ENCODE results near the gene RUBCN. TPM values are rescaled to one million over a fixed set of nuclear protein-coding genes. Genes with fewer than 3 reads are reported as not detected.
A peak's percentile ranks its signal among the peaks of the same experiment; 100 is the strongest.

Gene RUBCN
- total RNA-seq, result 5.1 and 9.0 TPM in 2 replicates

DNA sequence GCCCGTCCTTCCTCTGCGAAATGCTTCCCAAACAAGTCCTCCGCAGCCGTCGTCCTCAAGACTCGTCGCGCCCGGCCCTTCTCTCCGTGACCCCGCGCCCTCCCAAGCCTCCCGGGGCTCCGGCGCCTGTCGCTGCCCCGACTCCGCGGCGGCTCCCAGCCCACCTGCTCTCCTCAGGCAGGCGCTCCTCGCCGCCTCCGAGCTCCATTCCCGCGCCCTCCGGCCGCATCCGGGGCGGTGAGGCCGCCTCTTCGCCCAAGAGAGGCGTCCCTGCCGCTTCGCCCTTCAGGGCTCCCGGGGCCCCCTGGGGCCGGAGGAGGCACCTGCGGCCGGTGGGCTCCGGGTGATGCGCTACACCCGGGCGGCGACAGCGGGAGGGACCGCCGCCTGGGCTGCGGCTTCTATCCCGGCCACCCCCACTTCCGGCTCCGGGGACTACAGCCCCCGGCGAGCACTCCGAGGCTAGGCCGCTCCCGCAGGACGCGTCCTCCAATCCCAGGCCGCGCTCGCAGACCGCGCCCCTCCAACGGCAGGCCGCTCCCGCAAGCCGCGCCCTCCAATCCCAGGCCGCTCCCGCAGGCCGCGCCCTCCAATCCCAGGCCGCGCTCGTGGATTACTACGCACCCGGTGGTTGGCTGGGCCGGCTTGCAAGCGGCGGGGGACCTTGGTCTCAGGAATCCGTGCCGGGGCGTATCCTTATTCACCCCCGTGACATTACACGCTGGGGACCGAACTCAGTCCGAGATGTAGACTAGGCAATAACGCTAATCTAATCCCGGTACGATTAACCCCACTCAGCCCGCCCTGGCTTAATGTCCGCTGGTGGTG lies at the start of gene RUBCN:
RUBCN (minus strand) TSS at position 414 of the 828 bp plus-strand sequence; CDS start at position 229, 185 bp downstream.
- peak; percentile 86 to 96 for DNase-seq (ENCODE audit: low read depth in 2 of 2)

- DNase-seq (ENCODE audit: low read depth in 2 of 2), result no peak
Measured at GRCh38 chr3:197784019-197784585, 47.4 kb upstream of the RUBCN start.

DNA sequence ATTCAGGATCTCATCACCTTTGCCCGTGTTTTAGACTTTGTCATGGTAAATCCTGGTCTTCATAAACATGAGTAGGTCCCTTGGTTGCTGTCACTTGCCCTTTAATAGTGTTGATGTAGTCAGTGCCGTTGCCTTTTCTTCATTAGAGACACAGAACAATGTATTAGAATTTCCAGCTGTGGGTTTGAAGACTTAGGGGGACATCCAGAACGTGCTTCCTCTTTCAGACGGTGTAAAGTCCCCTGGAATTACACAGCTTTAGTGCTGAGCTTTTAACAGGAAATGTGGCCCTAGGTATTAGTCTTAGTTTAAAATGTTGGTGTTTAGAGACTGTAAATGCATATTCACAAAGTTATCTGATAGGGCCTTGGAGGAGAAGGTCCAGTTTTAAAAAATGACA lies 45.5 kb upstream of the RUBCN start:
- DNase-seq (ENCODE audit: low read depth in 2 of 2), result no peak

- DNase-seq (ENCODE audit: low read depth in 2 of 2), result no peak
Measured at GRCh38 chr3:197775317-197775716, 38.6 kb upstream of the RUBCN start.

DNA sequence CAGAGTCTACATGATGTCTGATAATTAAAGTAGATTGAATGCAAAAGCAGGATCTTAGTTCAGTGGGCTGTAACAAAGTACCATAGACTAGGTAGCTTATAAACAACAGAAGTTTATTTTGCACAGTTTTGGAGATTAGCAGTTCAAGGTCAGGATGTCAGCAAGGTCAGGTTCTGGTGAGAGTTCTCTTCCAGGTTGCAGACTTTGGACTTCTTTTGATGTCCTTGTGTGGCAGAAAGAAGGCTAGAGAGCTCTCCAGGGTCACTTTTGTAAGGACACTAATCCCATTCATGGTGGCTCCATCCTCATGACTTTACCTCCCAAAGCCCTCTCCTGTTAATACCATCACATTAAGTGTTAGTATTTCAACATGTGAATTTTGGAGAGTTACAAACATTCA lies 25.1 kb upstream of the RUBCN start:
- no peak for DNase-seq (ENCODE audit: low read depth in 2 of 2)

DNA sequence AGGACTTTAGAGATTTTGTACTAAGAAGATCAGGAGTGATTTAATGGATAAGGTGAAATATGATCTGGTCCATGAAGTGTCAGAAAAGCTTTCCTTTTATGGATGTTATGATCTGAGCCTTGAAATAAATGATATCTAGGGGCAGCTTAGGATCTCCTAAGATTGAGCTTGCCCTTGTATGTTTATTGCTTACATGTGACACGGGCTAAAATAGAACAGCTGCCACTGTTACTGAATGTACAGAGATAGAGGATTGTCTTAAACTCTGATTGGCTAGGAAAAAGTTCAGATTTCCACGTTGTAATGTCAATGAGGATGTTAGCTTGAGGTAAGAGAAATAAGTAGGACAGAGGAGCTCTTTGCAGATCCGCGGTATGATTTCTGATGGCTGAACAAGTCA lies 21.8 kb upstream of the RUBCN start:
- no peak for DNase-seq (ENCODE audit: low read depth in 2 of 2)

DNA sequence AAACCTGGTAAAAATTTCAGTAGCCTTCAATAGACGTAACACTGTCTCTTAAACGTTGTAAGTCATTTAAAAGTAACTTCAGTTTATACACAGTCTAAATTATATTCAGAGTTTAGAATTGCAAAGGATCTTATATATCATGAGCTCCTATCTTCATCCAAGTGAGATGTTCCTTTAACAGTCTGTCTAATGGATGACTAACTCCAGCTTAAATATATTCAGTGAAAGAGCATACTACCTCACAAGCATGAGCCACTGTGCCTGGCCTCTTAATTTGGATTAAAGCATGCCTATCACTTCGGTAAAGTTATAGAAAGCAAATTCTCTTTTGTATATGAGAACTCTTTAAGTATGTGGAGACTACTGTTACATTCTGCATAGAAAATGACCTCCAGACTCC lies 20.0 kb upstream of the RUBCN start:
- no peak for DNase-seq (ENCODE audit: low read depth in 2 of 2)

DNA sequence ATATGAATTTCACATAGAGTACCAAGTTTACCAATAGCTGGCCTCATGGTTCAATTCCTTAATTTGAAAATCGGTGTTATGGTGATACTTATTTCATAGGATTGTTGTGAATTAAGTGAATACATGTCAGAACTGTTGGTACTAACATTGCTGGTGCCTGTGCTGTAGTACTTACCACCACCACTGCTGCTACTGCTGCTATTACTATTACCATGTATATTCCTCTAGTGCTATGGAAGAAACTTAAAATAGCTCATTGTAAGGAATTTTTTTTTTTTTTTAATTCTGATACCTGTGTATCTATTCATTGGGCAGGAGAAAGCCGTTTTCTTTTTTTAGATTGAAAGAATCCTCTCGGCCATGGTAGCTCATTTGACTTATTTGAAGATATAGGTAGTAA lies 16.6 kb upstream of the RUBCN start:
- DNase-seq (ENCODE audit: low read depth in 2 of 2), result no peak

GRCh38 chr3:197752107-197752506 lies 15.4 kb upstream of the RUBCN start:
- no peak for DNase-seq (ENCODE audit: low read depth in 2 of 2)

DNA sequence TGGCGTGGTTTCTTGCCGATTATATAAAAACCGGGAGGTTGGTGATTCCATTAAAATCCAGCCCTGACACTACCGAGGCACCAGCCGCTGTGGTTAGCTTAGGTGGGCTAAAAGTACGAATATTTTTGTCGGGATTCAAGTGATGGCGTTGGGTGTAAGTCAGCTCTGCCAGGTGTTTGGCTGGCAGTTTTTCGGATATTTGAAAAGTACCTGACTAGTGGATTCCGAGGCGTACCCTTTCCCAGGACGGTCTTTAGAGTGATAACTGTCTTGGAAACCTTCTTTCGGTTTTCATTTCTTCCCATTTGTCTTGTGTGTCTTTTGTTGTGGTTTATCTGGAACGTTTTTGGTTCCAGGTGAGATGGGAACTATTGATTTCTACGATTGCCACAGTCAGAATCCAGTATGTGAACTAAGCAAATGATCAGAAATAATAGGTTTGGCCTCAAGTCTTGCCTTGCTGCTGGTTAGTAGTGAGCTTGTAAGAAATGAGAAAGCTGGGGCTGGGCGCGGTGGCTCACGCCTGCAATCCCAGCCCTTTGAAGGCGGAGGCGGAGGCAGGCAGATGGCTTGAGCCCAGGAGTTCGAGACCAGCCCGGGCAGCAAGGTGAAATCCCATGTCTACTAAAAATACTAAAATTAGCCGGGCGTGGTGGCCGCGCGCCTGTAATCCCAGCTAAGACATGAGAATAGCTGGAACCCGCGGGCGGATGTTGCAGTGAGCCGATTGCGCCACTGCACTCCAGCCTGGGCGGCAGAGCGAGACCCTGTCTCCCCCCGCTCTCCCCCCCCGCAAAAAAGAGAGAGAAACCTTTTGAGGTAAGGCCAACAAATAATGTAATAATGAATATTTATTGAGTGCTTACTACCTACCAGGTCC lies 14.4 kb upstream of the RUBCN start:
- peak in 1 of 2 donors; percentile 37 for DNase-seq (ENCODE audit: low read depth in 2 of 2)

GRCh38 chr3:197750396-197750831 lies 13.7 kb upstream of the RUBCN start:
- peak in 1 of 2 donors; percentile 81 for DNase-seq (ENCODE audit: low read depth in 2 of 2)

- DNase-seq (ENCODE audit: low read depth in 2 of 2), result peak; percentile 61 to 88
Measured at GRCh38 chr3:197749601-197750395, 13.1 kb upstream of the RUBCN start, which contains the start of gene FYTTD1. TSS of gene FYTTD1 (plus strand) at chr3:197749883. CDS start at chr3:197749972, 89 bp downstream.

- peak in 1 of 2 donors; percentile 61 for DNase-seq (ENCODE audit: low read depth in 2 of 2)
Measured at GRCh38 chr3:197749315-197749600, 12.6 kb upstream of the RUBCN start.

DNA sequence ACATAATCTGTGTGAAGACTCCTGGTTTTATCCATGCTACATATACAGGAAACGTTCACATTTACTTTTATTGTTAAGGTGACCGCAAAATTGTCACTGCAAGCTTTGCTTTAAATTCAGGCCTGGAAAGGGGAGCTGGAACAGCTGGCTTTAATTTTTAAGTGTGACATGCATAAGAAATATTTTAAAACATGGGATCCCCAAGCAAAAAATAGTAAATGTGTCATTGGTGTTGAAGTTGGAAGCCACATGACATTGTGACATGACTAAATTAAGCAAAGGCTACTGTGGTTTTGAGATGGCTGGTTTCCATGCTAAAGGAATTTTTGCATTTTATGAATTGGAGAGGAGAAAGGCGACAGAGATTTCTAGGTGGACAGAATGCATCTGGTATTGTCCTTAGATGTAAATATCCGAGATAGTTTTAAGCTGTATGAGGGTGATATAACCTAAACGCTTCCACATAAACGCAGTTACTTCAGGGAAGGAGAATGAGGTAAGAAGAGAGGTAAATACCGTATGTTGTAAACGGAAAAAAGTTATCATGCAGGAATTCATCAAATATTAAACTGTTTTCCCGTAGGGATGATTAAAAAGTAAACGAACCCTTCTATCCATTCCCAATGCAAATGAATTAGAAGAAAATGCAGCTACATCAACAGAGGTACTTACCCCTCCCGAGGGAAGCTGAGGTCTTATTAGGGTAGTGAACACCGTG lies 12.1 kb upstream of the RUBCN start:
- no peak for DNase-seq (ENCODE audit: low read depth in 2 of 2)

- no peak for DNase-seq (ENCODE audit: low read depth in 2 of 2)
Measured at GRCh38 chr3:197746801-197747237, 10.1 kb upstream of the RUBCN start.

- no peak for DNase-seq (ENCODE audit: low read depth in 2 of 2)
Measured at GRCh38 chr3:197746209-197746608, 9.5 kb upstream of the RUBCN start.

DNA sequence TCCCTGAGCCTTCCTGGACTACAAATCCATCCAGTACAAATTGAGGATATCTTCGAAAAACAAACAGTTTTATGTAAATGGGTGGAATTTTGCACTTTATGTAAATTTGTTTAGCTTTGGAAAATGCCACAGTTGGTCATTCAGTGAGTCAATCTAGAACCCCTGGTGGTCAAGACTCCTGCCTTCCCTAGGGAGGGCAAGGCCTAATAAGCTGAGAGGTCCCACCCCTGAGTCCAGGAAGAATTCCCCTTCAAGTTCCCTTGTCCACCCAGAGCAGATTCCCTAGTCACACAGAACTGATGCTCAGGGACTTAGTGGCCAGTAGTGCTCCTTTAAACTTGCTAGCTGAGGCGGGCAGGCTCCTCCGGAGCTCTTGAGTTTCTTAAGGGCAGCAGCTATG lies 6.1 kb upstream of the RUBCN start:
- no peak for DNase-seq (ENCODE audit: low read depth in 2 of 2)

- no peak for DNase-seq (ENCODE audit: low read depth in 2 of 2)
Measured at GRCh38 chr3:197737749-197738462, 1.2 kb upstream of the RUBCN start.

- no peak for DNase-seq (ENCODE audit: low read depth in 2 of 2)
Measured at GRCh38 chr3:197737319-197737649, 580 bp upstream of the RUBCN start.

- DNase-seq (ENCODE audit: low read depth in 2 of 2), result peak in 1 of 2 donors; percentile 29
Measured at GRCh38 chr3:197736010-197736490, 654 bp downstream of the RUBCN start.

Data from dermis microvascular lymphatic vessel endothelial cell (primary cell).